ENCODE data around the gene AFMID. TPM values are rescaled to one million over a fixed set of nuclear protein-coding genes. Genes with fewer than 3 reads are reported as not detected.

Gene AFMID
- total RNA-seq, 1 donor from 2014 or later: 32.3 TPM

DNA sequence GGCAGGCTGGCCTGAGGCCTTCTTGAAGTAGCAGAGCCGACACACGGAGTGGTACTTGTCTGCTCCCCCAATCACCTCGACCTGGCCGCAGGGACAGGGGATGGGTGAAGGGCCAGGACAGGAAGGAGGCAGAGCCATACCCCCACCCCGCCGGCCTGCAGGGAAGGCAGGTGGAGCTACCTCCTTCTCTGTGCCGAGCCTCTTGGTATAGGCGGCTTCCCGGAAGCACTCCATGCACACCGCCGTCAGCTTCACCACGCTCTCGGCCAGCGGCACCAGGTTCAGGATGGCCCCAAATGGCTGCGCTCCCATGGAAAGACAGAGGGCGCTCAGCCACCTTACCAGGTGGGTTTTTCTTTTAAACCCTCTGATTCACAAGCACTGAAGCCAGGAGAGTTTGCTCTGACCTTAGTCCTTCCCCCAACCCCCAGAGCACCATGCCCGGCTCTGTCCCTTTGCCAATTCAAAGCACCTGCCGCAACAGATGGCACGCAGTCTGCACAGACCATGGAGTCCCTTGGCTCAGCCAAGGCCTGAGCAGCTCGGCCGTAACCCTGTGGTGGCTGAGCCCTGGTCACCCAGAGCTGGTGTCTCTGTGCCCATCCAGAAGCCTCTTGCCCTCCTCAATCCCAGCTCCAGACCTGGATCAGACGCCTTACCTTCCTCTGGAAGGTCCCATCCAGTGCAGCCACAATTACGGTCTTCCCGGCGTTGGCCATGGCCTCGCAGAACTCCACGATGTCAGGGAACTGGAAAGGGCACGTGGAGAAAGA is 12.1 kb upstream of the AFMID start:
- TF ChIP-seq, protein P1, sequence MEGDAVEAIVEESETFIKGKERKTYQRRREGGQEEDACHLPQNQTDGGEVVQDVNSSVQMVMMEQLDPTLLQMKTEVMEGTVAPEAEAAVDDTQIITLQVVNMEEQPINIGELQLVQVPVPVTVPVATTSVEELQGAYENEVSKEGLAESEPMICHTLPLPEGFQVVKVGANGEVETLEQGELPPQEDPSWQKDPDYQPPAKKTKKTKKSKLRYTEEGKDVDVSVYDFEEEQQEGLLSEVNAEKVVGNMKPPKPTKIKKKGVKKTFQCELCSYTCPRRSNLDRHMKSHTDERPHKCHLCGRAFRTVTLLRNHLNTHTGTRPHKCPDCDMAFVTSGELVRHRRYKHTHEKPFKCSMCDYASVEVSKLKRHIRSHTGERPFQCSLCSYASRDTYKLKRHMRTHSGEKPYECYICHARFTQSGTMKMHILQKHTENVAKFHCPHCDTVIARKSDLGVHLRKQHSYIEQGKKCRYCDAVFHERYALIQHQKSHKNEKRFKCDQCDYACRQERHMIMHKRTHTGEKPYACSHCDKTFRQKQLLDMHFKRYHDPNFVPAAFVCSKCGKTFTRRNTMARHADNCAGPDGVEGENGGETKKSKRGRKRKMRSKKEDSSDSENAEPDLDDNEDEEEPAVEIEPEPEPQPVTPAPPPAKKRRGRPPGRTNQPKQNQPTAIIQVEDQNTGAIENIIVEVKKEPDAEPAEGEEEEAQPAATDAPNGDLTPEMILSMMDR (IDR thresholded peaks at IDR 0.05; ENCODE audit: unreplicated experiment): no peak
- H3K9me3 Mint-ChIP-seq: no peaks in the 10 kb centered on the region
- no peak for DNase-seq (ENCODE audit: low spot score in 2 of 2, unreplicated experiment in 2 of 2)
- no peak overlapping the region for H3K27ac Mint-ChIP-seq
- H3K27me3 Mint-ChIP-seq (ENCODE audit: low read depth): no peaks in the 10 kb centered on the region
- no peak overlapping the region for H3K4me3 Mint-ChIP-seq
- peaks cover 15% of the 10 kb centered on the region for H3K4me1 Mint-ChIP-seq
- peaks cover 17% of the 10 kb centered on the region for H3K36me3 Mint-ChIP-seq

DNA sequence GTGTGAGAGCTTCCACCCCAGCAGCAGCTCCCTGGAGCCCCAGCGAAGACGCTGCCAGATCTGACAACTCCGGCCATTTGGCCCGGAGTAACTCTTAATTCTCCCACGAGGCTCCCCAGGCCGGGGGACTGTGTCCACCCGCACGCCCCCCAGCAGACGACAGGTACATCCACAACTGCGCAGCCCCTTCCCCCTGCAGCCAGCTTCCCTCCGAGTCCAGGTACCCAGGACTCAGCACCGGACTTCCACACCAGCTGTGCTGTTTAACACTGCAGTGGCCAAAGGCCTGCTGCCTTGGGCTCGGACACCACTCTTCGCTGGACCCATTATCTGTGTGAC is 11.6 kb upstream of the AFMID start:
- peaks cover 20% of the 10 kb centered on the region for H3K36me3 Mint-ChIP-seq

DNA sequence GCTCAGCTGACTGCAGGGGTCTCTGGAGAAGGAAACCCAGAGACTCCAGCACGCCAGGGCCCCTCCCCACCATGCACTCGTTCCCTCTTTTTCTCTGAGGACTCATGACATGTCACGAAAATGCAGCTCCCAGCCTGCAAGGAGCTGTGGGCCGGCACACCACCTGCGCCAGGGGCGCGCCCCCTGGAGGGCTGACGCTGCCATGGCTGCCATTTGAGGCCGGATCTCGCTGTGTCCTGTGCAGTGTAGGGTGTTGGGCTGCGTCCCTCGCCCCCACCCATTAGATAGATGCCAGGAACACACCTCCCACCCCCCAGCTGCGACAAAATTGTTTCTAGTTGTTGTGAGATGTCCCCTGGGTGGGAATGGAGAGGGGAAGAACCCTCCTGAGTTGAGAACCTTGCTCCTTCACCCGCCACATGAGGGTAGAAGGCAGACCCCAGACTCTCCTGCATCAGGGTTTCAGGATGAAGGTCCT is 10.6 kb upstream of the AFMID start:
- H3K27ac Mint-ChIP-seq: no peak overlapping the region
- no peaks in the 10 kb centered on the region for H3K9me3 Mint-ChIP-seq
- H3K36me3 Mint-ChIP-seq: peaks cover 24% of the 10 kb centered on the region

More for the DNA sequence above, 11.6 kb upstream of the AFMID start:
- Mint-ChIP-seq H3K9me3 (no peaks in the 10 kb centered on the region), H3K4me1 (peaks cover 15% of the 10 kb centered on the region), H3K27me3 (ENCODE audit: low read depth) (no peaks in the 10 kb centered on the region), H3K27ac (no peak overlapping the region), H3K4me3 (no peak overlapping the region)
- TF ChIP-seq, protein P1 (IDR thresholded peaks at IDR 0.05; ENCODE audit: unreplicated experiment): no peak
- DNase-seq (ENCODE audit: low spot score in 2 of 2, unreplicated experiment in 2 of 2): no peak

DNA sequence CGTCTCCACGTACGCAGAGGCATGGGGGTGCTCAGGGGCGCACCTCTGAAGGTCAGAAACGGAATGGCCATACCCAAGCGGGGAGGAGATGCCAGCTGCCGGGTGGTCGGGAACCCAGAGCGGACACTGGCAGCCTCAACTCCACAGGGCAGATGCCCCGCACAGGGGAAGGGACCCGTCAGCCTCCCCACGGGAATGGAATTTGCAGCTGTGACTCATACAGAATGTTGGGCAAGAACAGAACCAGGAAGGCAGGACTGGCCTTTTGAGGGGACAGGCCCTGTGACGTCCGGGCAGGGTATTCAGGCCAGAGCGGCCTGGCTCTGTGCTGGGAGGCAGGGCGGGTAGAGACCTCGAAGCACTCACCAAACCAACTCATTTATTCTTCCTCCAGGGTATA is 7.8 kb upstream of the AFMID start:
- peaks cover 7% of the 10 kb centered on the region for H3K4me1 Mint-ChIP-seq
- peaks cover 22% of the 10 kb centered on the region for H3K36me3 Mint-ChIP-seq
- TF ChIP-seq, protein P1 (IDR thresholded peaks at IDR 0.05; ENCODE audit: unreplicated experiment): no peak
- no peak overlapping the region for H3K4me3 Mint-ChIP-seq
- DNase-seq (ENCODE audit: low spot score in 2 of 2, unreplicated experiment in 2 of 2): no peak
- H3K27ac Mint-ChIP-seq: no peak overlapping the region
- no peaks in the 10 kb centered on the region for H3K9me3 Mint-ChIP-seq
- H3K27me3 Mint-ChIP-seq (ENCODE audit: low read depth): no peaks in the 10 kb centered on the region

More for the DNA sequence above, 10.6 kb upstream of the AFMID start:
- DNase-seq (ENCODE audit: low spot score in 2 of 2, unreplicated experiment in 2 of 2): peak; percentile 54 to 87
- H3K4me1 Mint-ChIP-seq: peaks cover 15% of the 10 kb centered on the region
- no peaks in the 10 kb centered on the region for H3K27me3 Mint-ChIP-seq (ENCODE audit: low read depth)
- TF ChIP-seq, protein P1 (IDR thresholded peaks at IDR 0.05; ENCODE audit: unreplicated experiment): peak; percentile 93
- H3K4me3 Mint-ChIP-seq: no peak overlapping the region

DNA sequence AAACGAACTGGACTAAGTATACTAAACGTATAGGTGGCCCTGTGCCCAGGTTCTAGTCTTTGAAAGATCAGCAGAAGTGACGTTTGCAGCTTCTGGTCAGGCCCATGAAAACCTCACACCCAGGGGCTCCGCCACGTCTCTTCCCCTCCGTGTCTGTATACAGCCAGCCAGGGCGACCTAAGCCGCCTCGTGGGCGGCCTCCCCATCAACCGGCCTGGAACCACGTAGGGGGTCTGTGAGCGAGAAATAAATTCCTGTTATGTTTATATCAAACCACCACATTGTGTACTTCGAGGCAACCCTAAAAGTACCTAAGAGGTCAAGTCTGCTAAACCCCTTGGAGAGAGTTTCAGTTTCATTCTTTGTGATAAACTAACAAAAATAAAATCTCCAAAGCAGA is 7.1 kb upstream of the AFMID start:
- TF ChIP-seq, protein P1 (IDR thresholded peaks at IDR 0.05; ENCODE audit: unreplicated experiment): no peak
- DNase-seq (ENCODE audit: low spot score in 2 of 2, unreplicated experiment in 2 of 2): no peak
- Mint-ChIP-seq H3K9me3 (no peaks in the 10 kb centered on the region), H3K27ac (no peak overlapping the region), H3K27me3 (ENCODE audit: low read depth) (no peaks in the 10 kb centered on the region), H3K4me3 (no peak overlapping the region), H3K4me1 (peaks cover 12% of the 10 kb centered on the region), H3K36me3 (peaks cover 22% of the 10 kb centered on the region)
